Thyroid gland (tissue), 4 donors: ENCODE measurements around the gene COPS7A.

Source experiments
- CTCF ChIP-seq, 6 experiments: fragments of 200-600 bp in 3 of 6; fragments of 450-650 bp in 3 of 6; sonication (generic) in 3 of 6; IDR thresholded peaks; one replicate each; pipeline ENCODE4 v1.5.1; 2016 to 2019; ENCODE audit warnings: antibody characterized with exemption in 6 of 6, mild to moderate bottlenecking in 2 of 6, inconsistent platforms in 1 of 6, moderate library complexity in 1 of 6
- POLR2A ChIP-seq, 2 donors: fragments of 450-650 bp; IDR thresholded peaks; one replicate each; pipeline ENCODE4 v1.6.1; 2017; ENCODE audit warnings: antibody characterized with exemption in 2 of 2, mild to moderate bottlenecking in 2 of 2, moderate library complexity in 1 of 2

- no peak for TF ChIP-seq POLR2A (IDR thresholded peaks at IDR 0.05)
- no peak for TF ChIP-seq CTCF (IDR thresholded peaks at IDR 0.05)
These were observed 19.0 kb downstream of the COPS7A start for GRCh38 chr12:6742834-6743233.
